ENCODE results near the gene SKOR1.
A peak's percentile ranks its signal among the peaks of the same experiment; 100 is the strongest.

SKOR1 gene

DNA sequence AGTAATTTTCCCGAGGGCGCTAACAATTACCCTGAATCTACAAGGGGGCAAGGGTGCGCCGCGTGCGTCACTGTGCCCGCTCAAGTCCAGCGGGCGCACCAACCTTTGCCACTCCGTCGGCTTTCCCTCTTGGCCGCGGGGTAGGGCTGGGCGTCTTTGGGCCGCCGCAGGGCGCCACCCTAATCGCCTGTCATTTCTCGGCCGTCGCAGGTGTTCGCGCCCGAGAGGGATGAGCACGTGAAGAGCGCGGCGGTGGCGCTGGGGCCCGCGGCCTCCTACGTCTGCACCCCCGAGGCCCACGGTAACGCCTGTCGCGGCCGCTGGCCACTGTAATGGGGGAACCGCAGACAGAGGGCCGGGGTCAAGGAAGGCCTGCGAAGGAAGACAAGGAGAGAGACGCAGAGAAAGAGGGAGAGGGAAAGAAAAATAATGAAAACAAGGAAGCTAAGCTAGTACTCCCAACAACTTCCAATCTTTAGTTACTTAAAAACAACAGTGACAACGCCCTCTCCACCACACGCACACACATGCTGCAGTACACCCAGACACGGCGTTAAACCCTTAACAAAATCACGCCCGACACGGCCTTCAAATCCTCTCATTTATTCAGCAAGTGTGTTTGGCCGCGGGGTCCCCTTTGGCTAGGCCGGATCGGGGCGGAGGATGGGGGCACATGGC is 3.8 kb downstream of the SKOR1 start:
- no peak overlapping the region for H3K9ac ChIP-seq (ENCODE audit: low read depth, low read length)
- H3K4me1 ChIP-seq (ENCODE audit: insufficient read depth, low read length) = no peaks in the 10 kb centered on the region
- no peak for DNase-seq
- H3K27ac ChIP-seq (ENCODE audit: low read length) = no peak overlapping the region
- TF ChIP-seq, protein P1, sequence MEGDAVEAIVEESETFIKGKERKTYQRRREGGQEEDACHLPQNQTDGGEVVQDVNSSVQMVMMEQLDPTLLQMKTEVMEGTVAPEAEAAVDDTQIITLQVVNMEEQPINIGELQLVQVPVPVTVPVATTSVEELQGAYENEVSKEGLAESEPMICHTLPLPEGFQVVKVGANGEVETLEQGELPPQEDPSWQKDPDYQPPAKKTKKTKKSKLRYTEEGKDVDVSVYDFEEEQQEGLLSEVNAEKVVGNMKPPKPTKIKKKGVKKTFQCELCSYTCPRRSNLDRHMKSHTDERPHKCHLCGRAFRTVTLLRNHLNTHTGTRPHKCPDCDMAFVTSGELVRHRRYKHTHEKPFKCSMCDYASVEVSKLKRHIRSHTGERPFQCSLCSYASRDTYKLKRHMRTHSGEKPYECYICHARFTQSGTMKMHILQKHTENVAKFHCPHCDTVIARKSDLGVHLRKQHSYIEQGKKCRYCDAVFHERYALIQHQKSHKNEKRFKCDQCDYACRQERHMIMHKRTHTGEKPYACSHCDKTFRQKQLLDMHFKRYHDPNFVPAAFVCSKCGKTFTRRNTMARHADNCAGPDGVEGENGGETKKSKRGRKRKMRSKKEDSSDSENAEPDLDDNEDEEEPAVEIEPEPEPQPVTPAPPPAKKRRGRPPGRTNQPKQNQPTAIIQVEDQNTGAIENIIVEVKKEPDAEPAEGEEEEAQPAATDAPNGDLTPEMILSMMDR (IDR thresholded peaks at IDR 0.05; ENCODE audit: borderline replicate concordance, extremely low read depth, low read length, poor library complexity, severe bottlenecking) = no peak
- no peak for TF ChIP-seq EZH2 (IDR thresholded peaks at IDR 0.05; ENCODE audit: borderline replicate concordance, low read depth, low read length, severe bottlenecking)
- no peaks in the 10 kb centered on the region for H3K9me3 ChIP-seq (ENCODE audit: insufficient read depth, low read length, severe bottlenecking)
- no peak overlapping the region for H3K4me2 ChIP-seq (ENCODE audit: insufficient read depth, low read length)
- H3K4me3 ChIP-seq (ENCODE audit: low read depth in 1 of 2, low read length in 2 of 2) = no peak overlapping the region
- H4K20me1 ChIP-seq (ENCODE audit: insufficient read depth, low read length) = no peaks in the 10 kb centered on the region
- H2AFZ ChIP-seq (ENCODE audit: low read depth, low read length) = no peak overlapping the region
- no peaks in the 10 kb centered on the region for H3K79me2 ChIP-seq (ENCODE audit: insufficient read depth, low read length)
- no peak for ATAC-seq (ENCODE audit: insufficient read depth, low read depth)
- peaks cover 5% of the 10 kb centered on the region for H3K36me3 ChIP-seq (ENCODE audit: insufficient read depth, low read length)
- H3K27me3 ChIP-seq (ENCODE audit: insufficient read depth, low read length, poor library complexity) = no peaks in the 10 kb centered on the region

DNA sequence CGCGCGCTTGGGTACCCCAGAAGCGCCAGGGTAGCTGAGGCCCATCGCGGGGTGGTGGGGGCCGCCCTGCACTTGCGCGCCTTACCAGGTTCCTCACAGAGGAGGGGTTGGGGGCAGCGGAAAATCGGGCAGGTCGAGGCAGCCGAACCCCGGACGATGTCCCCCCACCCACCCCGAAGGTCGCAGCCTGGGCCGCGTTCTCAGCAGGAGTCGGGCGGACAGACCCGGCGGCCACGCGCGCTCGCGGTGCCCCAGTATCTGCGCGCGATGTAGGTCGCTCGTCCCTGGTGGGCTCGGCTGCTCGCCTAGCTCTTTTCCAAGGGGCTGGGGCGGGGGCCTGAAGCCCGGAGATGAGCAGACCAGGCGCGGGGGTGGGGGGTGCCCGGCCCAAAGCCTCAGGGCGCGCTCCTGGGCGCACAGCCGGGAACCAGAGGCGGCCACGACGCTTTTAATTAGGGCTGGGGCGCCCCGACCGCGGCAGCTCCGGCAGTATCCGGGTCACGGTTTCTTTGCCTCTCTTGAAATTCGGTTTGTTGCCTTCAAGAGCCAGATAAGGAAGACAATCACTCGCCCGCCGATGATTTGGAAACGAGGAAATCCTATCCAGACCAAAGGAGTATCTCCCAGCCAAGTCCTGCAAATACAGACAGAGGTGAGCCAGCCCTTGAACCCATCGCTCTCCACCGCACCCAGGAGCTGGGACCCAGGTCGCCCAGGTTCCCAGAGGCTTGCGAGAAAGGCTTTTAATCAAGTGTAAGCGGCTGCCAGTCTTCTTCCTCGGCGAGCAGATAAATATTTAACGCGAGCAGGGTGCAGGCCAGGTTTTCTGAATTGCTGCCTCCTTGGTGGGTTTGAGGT is 4.6 kb downstream of the SKOR1 start:
- no peak overlapping the region for H3K4me2 ChIP-seq (ENCODE audit: insufficient read depth, low read length)
- no peaks in the 10 kb centered on the region for H3K9me3 ChIP-seq (ENCODE audit: insufficient read depth, low read length, severe bottlenecking)
- H3K27ac ChIP-seq (ENCODE audit: low read length) = no peak overlapping the region
- H3K4me3 ChIP-seq (ENCODE audit: low read depth in 1 of 2, low read length in 2 of 2) = no peak overlapping the region
- ATAC-seq (ENCODE audit: insufficient read depth, low read depth) = no peak
- TF ChIP-seq, protein P1 (IDR thresholded peaks at IDR 0.05; ENCODE audit: borderline replicate concordance, extremely low read depth, low read length, poor library complexity, severe bottlenecking) = no peak
- TF ChIP-seq EZH2 (IDR thresholded peaks at IDR 0.05; ENCODE audit: borderline replicate concordance, low read depth, low read length, severe bottlenecking) = no peak
- no peaks in the 10 kb centered on the region for H4K20me1 ChIP-seq (ENCODE audit: insufficient read depth, low read length)
- peaks cover 5% of the 10 kb centered on the region for H3K36me3 ChIP-seq (ENCODE audit: insufficient read depth, low read length)
- H3K79me2 ChIP-seq (ENCODE audit: insufficient read depth, low read length) = no peaks in the 10 kb centered on the region
- no peak for DNase-seq
- H3K27me3 ChIP-seq (ENCODE audit: insufficient read depth, low read length, poor library complexity) = no peaks in the 10 kb centered on the region
- no peak overlapping the region for H3K9ac ChIP-seq (ENCODE audit: low read depth, low read length)
- no peaks in the 10 kb centered on the region for H3K4me1 ChIP-seq (ENCODE audit: insufficient read depth, low read length)
- no peak overlapping the region for H2AFZ ChIP-seq (ENCODE audit: low read depth, low read length)

DNA sequence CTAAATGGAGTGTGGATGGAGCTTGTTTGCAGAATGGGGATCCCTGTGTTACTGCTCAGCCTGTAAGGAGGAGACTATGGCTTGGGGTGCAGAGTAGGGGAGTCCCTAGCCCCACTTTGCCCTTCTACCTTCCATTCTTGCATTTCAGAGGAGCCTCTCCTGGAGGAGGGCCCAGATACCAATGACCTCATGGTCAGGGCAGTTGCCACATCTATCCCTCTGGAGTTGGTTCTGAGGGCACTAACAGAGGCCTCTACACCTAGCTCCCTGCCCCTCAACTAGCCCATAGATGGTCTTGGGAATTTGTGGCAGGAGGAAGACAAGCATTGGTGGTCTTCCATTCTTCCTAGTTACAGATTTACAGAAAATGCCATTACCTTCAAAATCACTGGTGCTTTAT is 6.1 kb downstream of the SKOR1 start:
- H3K9ac ChIP-seq (ENCODE audit: low read depth, low read length) = no peak overlapping the region
- peaks cover 8% of the 10 kb centered on the region for H3K4me1 ChIP-seq (ENCODE audit: insufficient read depth, low read length)
- peaks cover 1% of the 10 kb centered on the region for H3K36me3 ChIP-seq (ENCODE audit: insufficient read depth, low read length)
- H2AFZ ChIP-seq (ENCODE audit: low read depth, low read length) = no peak overlapping the region
- DNase-seq = no peak
- no peaks in the 10 kb centered on the region for H3K9me3 ChIP-seq (ENCODE audit: insufficient read depth, low read length, severe bottlenecking)
- H3K4me2 ChIP-seq (ENCODE audit: insufficient read depth, low read length) = no peak overlapping the region
- TF ChIP-seq, protein P1 (IDR thresholded peaks at IDR 0.05; ENCODE audit: borderline replicate concordance, extremely low read depth, low read length, poor library complexity, severe bottlenecking) = no peak
- no peak for TF ChIP-seq EZH2 (IDR thresholded peaks at IDR 0.05; ENCODE audit: borderline replicate concordance, low read depth, low read length, severe bottlenecking)
- H3K4me3 ChIP-seq (ENCODE audit: low read depth in 1 of 2, low read length in 2 of 2) = no peak overlapping the region
- ATAC-seq (ENCODE audit: insufficient read depth, low read depth) = no peak
- no peaks in the 10 kb centered on the region for H4K20me1 ChIP-seq (ENCODE audit: insufficient read depth, low read length)
- H3K27ac ChIP-seq (ENCODE audit: low read length) = peak overlapping the region; percentile 36; the same call in 1 of the 2 replicates
- H3K79me2 ChIP-seq (ENCODE audit: insufficient read depth, low read length) = no peaks in the 10 kb centered on the region
- H3K27me3 ChIP-seq (ENCODE audit: insufficient read depth, low read length, poor library complexity) = no peaks in the 10 kb centered on the region
